T-helper 2 cell (primary cell): Measurements from ENCODE around the gene PGBD4.

Experiments
- DNase-seq, 5 experiments: peaks; one replicate each; pipeline versions ENCODE4 v3.0.0 to v3.0.0-alpha.2; 2012 to 2022
- total RNA-seq, 2 donors: gene quantifications; one replicate each; lab custom pipeline; 2026; lab: John Stamatoyannopoulos, UW

PGBD4 gene
- total RNA-seq: 14.0 to 30.2 reads per million in 2 donors

DNA sequence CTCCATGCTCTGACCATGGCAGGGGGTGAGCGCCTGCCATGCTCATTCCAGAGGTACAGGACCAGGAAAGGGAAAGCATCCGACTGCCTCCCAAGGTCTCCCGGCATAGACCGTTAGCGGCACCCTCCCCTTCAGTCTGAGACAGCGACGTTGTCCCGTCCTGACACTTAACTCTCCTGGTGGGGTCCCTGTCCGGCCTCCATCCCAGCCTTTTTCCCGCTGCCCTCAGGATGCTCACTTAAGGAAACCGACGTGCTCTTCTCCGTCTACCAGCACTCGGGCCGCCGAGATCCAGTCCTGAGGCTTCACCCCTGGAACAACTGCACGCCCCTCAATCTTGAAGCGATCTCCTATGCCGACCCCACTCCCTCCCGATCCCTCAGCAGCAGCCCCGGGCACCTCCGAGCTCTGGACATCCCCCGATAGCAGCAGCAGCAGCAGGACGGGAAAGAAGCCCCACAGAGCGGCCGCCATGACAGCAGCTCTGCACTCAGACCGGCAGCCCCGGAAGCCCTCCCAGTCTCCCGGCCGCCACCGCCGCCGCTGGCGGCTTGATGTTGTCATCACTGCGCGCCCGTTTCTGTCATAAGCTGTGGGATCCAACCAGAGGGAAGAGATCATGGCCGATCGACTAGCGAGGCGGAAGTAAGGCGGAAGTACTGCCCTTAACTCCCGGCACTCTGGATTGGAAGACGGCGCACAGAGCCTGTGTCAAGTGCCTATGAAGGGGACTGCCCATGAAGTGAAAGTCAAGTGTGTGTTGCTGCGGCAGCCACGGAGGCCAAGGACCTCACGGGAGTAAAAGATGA lies at the start of gene PGBD4, which contains the start of gene EMC7:
Gene PGBD4 (plus strand): TSS at position 718 of the 809 bp plus-strand sequence. CDS start 449 bp downstream, outside the sequence.
Gene EMC7 (minus strand): TSS at position 497 of the 809 bp plus-strand sequence. CDS start 23 bp downstream, at position 474.
- peak; percentile 97 to 100 (median 98) for DNase-seq

DNA sequence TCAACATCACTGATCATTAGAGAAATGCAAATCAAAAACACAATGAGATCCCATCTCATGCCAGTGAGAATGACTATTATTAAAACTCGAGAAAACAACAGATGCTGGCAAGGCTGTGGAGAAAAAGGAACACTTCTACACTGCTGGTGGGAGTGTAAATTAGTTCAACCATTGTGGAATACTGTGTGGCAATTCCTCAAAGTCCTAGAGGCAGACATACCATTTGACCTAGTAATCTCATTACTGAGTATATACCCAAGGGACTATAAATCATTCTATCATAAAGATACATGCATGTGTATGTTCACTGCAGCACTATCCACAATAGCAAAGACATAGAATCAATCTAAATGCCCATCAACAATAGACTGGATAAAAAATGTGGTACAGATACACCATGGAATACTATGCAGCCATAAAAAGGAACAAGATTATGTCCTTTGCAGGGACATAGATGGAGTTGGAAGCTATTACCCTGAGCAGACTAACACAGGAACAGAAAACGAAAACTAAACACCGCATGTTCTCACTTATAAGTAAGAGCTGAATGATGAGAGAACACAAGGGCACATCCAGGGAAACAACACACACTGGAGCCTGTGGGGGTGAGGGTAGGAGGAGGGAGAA lies 47.7 kb upstream of the PGBD4 start:
- no peak for DNase-seq

DNA sequence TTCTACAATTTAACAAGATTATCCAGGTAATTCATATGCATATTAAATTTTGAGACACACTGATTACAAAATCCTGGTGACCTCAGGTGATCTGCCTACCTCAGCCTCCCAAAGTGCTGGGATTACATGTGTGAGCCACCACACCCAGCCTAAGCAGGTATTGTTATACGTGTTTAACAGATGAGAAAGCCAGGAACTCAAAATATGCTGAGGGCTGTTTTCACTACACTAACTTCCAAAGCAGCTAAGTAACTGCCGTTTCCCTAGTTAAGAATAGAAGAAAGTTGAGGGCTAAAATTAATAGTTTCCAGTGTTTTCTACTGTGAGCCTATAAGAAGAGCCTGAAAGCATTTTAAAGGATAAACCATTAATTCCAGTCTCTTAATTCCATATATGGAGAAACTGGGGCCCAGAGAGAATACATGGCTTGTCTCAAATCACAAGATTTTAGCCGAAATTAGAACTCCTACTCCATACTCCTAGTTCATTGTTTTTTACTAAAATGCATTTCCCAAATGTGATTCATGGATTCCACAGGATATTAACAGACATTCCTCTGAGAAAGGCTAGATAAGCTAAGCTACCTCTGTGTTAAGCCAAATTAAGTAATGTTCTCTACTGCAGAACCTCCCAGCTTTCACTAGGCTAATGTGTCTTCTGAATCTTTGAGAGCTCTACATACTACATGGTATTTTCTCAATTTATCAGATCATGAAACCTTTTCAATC lies 45.9 kb upstream of the PGBD4 start:
- DNase-seq: no peak

DNA sequence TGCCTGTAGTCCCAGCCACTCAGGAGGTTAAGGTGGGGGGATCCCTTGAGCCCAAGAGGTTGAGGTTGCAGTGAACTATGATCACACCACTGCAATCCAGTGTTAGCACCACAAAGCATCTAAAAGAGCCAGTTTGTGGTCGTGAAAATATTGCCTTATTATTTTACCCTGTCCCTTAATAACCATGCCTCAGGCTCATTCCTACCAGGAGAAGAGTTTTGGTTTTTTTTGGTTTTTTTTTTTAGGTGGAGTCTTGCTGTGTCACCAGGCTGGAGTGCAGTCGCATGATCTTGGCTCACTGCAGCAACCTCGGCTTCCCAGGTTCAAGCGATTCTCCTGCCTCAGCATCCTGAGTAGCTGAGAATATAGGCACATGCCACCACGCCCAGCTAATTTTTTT lies 45.0 kb upstream of the PGBD4 start:
- no peak for DNase-seq

DNA sequence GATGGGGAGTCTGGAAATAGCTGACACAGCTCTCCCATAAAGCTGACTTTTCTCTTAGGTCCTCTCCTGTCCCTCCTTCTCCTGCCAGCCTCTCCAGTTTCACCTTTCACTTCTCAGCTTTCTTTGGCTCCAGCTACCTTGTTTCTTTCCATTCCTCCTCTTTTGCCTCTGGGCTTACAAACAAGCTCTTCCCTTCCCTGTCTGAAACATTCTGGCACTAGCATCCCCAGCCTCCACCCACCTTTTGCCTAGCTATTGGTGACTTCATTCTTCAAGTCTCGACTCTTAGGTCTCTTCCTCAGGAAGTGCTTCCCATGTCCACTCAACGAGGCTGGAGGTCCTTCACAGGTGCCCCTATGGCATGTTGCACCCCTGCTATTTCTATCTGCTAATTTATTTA lies 42.4 kb upstream of the PGBD4 start:
- no peak for DNase-seq

DNA sequence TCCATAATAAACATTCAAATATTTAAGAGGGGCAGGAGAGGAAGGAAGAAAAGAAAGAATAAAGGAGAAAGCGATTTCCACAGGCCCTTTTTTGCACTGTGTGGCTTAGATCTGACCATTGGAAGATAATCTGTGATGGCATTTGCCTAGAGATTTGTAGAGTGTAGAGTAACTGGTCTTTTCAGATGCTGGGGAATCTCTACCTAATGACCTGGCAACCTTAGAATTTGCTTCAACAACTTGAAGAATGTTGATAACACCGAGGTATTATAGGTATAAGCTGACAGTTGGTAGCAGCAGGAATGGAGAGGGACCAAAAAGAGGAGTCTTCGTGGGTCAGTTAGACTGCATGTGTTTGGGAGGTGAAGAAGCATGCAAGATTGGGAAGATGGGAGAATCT lies 41.9 kb upstream of the PGBD4 start:
- no peak for DNase-seq

DNA sequence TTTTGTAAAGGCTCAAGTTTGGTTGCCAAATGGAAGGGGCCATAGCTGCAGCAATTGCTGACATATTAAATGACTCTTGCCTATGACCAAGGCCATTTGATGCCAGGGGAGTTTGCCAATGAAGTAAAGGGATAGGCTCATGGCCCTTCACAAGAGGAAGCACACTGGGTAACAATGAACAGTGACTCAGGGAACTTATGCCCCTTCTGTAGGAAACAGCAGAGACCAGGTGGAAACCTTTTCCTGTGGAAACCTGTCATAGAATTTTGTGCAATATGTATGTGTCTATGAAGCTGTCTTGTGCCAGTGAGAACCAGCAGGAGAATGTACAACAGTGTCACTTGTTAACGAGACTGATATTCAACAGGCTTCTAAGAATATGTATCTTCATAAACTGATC lies 37.4 kb upstream of the PGBD4 start:
- no peak for DNase-seq

DNA sequence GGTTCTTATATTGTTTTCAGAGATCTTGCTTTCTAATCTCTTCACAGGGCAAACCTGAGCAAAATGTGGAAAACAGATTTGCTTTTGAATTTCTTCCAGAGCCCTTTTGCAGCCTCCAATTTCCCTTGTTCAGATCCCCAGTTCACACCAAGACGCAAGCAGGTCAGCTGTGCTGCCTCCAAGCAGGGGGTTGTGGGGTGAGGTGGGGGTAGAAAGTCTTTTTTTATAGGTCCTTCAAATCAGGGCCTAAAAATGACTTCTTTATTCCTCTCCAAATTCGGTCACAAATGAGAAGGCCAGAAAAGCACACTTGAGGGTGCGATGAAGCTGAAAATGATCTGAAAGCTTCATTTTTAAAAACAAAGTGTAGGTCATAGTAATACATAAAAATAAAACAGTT lies 36.6 kb upstream of the PGBD4 start:
- DNase-seq: no peak

DNA sequence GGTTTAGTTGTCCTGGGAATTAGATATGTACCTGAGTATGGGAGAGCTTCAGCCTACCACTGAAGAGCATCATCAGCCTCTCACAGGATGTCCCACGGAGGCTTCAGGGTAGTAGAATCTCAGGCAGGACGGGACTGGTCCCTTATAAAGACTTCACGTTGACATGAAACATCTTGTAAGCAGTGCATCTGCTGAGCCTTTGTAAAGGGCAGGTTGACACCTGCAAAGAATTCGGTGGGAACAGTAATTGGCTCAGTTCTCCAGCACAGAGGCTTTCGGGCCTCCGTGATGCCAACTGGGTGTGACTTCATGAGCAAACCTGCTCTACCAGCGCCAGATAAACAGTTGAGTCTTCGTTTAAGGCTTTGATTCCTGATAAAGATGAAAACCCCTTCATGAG lies 35.9 kb upstream of the PGBD4 start:
- no peak for DNase-seq

DNA sequence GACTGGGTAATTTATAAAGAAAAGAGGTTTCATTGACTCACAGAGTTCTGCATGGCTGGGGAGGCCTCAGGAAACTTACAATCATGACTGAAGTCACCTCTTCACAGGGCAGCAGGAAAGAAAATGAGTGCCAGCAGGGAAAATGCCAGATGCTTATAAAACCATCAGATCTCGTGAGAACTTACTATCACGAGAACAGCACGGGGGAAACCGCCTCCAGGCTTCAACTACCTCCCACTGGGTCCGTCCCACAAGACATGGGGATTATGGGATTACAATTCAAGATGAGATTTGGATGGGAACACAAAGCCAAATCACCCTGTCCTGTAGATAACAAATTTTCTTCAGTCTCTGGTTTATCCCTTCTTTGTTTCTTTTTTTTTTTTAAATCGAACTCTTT lies 31.9 kb upstream of the PGBD4 start:
- no peak for DNase-seq

DNA sequence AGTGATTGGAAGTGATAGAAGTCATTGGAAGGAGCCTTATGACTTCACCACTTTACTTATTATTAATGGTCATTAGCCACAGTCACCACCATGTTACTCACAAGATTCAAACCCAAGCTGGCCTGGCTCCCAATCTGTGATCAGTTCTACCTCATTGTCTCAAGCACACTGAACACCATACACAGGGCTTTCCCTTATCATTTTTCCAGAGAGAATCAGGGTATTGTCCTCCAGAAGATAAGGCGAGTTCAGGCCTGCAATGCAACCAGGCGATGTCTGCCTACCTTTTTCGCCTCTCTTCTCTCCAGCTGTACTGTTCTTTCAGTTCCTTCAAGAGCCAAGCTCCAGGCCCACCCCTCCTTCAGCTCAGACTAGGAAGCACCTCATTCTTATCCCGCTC lies 25.1 kb upstream of the PGBD4 start:
- DNase-seq: no peak

DNA sequence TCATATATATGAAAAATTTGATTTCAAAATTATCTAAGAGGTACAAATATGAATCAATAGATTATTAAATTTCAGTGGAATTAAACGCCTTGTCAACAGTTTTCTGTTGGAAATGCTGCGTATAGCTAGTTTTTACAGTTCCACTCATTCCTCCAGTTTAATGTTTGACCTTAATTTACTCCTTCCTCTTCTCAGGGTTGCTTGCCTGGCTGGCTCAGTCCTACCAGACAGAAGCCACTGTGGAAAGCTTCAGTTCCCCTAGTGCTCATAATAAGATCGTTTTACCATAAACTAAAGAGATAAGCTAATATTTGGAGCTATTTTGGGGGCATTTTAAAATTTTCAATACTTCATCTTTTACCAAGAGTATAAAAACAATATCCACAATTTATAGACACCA lies 23.0 kb upstream of the PGBD4 start:
- DNase-seq: no peak

DNA sequence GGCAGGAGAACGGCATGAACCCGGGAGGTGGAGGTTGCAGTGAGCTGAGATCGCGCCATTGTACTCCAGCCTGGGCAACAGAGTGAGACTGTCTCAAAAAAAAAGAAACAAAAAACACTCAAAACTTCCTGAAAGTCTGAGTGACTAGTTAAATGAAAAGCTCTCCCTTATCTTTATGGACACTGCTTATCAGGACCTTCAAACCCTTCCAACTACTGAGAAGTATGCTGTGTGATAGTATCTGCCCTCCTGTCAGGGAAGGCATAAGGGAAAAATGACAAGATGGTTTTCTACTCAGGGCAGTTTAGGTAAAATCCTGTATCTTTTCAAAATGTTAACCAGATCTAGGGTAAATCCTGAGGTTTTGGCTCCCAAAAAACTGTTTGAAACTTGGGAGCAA lies 22.0 kb upstream of the PGBD4 start:
- DNase-seq: no peak

DNA sequence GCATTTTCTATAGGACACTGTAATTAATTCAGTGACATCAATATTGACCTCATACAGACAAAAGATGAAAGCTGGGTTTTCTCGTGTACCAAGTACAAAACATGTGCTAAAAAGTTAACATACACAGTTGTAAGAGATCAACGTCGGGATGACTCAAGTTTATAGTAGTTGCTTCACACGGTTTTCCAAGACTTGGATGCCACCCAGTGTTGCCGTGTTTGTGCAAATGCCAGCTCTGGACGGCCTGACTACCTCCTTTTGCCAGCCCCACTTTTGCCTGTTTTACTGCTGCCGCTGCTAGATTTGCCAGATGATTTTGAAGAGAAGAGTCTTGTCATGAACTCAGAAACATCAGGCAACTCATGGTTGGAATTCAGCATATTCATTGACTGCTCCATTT lies 17.8 kb upstream of the PGBD4 start:
- DNase-seq: no peak

DNA sequence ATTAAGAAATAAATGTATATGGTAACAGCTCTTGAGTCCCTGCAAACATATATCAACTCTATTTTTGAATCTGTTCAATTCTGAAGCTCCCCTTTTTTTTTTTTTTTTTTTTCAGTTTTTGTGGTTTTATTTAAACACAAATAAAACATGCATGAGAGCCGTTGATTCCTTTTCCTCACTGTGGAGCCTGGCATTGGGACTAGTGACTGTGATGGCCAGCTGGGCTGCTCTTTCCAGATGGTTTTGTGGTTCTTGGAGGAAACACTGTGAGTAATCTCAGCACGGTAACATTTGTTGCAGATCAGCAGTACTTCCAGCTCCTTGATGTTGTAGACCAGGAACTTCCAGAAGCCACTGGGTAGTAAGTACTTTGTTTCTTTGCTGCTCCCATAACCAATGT lies 16.1 kb upstream of the PGBD4 start:
- no peak for DNase-seq

DNA sequence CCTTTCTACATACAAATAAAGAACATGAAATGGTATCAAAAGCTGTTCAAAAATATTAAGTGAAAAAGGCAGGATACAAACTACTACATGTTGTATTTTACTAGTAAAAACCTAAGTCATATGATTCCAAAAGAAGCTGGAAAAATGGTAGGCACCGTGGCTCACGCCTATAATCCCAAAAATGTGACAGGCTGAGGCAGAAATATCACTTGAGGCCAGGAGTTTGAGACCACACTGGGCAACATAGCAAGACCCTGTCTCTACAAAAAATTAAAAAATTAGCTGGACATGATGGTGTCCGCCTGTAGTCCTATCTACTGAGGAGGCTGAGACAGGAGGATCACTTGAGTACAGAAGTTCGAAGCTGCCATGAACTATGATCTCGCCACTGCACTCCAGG lies 2.0 kb upstream of the PGBD4 start:
- DNase-seq: no peak

DNA sequence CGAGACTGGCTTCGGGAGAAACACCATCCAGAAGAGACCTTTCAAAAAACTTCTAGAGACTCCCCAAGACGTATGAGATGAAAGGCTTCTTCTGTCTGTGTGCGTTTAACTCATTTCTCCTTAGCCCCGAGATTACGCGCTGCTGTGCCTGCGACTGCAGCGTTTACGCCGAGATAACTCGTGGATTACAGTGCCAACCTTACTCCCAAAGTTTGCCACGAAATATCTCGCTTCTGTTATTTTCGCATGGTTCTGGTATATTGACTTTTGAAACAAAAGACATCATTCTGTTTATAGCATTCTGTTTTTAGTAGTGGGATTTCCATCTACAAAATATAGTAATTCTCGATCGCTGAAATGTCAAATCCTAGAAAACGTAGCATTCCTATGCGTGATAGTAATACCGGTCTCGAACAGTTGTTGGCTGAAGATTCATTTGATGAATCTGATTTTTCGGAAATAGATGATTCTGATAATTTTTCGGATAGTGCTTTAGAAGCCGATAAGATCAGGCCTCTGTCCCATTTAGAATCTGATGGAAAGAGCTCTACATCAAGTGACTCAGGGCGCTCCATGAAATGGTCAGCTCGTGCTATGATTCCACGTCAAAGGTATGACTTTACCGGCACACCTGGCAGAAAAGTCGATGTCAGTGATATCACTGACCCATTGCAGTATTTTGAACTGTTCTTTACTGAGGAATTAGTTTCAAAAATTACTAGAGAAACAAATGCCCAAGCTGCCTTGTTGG lies 467 bp downstream of the PGBD4 start:
- no peak for DNase-seq

DNA sequence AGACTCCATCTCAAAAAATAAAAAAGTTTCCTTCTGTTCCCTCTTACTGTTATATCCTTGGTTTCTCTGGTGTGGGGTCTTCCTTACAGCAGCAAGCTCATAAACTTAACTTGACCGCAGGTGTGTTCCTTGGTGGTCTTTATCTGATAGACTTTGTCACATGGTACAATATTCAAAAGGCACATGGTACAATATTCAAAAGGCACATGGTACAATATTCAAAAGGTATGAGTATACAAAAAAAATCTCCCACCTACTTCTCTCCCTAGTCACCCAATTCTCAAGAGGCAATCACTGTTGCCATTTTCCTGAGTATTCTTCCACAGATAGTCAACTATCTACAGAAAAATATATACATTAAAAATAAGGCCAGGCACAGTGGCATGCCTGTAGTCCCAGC lies 4.5 kb downstream of the PGBD4 start:
- DNase-seq: no peak

DNA sequence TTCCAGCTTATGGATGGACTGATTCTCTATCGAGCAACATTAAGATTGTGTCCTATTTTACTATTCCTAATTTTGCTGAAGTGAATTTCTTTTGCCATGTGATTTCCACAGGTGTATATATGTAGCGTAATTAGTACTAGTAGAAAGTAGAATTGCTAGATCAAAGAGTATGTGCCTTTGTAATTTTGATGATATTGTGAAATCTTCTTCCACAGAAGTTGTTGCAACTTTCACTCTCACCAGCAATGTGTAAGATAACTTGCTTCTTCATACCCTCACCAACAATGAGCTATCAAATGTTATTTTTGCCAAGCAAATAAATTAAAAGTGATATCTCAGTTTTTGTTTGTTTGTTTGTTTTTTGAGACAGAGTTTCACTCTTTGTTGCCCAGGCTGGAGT lies 5.4 kb downstream of the PGBD4 start:
- DNase-seq: no peak

DNA sequence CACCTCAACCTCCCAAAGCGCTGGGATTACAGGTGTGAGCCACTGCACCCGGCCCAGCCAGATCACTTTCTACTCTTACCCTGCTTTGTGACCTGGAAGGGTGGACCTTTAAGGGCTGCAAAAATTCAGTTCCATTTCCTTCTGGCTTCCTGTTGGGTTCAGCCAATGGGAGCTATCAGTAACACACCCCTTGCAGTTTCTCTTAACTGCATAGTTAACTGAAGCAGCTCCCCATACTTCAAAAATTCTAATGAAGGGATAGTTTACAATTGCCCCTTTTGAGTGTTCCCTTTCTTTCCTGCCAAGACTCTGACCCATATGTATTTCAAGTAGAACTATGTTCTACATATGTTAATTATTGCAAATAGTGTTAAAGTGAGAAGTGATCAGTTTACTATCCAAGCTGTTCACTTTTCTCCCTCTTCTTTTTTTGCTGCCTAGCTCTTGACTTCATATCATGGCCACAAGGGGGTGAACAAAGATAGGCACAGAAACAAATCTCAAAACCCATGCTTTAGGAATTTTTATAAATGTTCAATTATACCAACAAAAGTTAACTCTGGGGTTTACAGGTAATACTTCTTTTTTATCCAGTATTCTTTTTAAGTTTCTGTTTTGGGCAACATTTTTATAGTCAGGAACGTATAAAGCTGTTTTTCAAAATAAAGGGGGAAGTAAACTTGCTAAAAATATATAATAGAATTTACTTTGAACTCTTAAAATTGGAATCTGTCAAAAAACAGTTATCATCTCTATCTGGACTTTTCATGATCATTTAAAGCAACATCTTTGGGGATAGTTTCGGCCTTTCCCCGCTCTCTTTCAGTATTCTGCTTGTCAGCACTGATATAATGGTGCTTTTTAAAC lies 8.1 kb downstream of the PGBD4 start:
- DNase-seq: peak in 1 of 5 experiments; percentile 52

DNA sequence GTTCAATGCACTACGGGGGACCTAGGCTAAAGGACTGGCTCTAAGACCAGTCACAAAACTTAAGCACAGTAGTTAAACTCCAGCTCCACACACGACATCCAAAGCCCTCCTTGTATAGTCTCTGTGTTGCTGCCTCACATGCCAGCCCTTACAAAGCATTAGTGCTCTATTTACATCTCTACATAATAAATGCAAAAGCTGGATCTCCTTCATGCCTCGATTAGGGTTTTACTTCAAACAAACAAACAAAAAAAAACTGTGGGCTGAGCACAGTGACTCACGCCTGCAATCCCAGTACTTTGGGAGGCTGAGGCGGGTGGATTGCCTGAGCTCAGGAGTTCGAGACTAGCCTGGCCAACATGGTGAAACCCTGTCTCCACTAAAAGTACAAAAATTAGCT lies 9.6 kb downstream of the PGBD4 start:
- no peak for DNase-seq

DNA sequence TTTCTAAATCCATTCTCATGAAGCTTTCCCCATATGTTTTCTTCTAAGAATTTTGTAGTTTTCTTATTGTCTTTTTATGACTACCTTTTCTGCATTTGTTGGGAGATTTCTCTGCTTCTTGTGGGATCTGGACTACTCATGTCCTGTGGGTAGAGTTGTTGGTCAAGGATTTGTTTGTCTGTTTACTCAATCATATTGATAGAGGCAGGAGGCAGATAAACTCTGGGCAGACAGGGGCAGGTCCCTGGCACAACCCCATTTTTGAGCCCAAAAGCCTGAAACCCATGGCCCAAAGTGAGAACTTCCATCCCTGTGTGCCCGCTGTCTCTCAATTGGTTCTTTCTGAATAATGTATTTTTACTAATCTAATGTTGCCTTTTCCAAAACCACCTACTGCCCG lies 12.3 kb downstream of the PGBD4 start:
- no peak for DNase-seq
